GM18499 (cell line): ENCODE measurements around the gene HS3ST3A1.

Source experiments
- ATAC-seq: cut with Tn5 transposase; IDR thresholded peaks from one replicate; pipeline ENCODE4 v1.9.1; 2021; ENCODE audit warnings: moderate number of reproducible peaks; ENCODE audit not compliant: insufficient read depth, unreplicated experiment

The HS3ST3A1 gene

GRCh38 chr17:13460261-13461000, 141.3 kb downstream of the HS3ST3A1 start:
- no peak for ATAC-seq

GRCh38 chr17:13457783-13458182, 143.9 kb downstream of the HS3ST3A1 start:
- ATAC-seq, result no peak
